Smooth muscle cell of bladder (primary cell): ENCODE measurements around the gene AGPAT4. TPM values are rescaled to one million over a fixed set of nuclear protein-coding genes. Genes with fewer than 3 reads are reported as not detected.

Experiments used
- total RNA-seq: library from RNA; depleted of rRNA; stranded (reverse); fragments of >200 nt; gene quantifications from 2 replicates; pipeline ENCODE4 v1.2.3, GENCODE V29; 2014

Gene AGPAT4, protein sequence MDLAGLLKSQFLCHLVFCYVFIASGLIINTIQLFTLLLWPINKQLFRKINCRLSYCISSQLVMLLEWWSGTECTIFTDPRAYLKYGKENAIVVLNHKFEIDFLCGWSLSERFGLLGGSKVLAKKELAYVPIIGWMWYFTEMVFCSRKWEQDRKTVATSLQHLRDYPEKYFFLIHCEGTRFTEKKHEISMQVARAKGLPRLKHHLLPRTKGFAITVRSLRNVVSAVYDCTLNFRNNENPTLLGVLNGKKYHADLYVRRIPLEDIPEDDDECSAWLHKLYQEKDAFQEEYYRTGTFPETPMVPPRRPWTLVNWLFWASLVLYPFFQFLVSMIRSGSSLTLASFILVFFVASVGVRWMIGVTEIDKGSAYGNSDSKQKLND
- total RNA-seq: 9.3 and 15.1 TPM in 2 replicates

DNA sequence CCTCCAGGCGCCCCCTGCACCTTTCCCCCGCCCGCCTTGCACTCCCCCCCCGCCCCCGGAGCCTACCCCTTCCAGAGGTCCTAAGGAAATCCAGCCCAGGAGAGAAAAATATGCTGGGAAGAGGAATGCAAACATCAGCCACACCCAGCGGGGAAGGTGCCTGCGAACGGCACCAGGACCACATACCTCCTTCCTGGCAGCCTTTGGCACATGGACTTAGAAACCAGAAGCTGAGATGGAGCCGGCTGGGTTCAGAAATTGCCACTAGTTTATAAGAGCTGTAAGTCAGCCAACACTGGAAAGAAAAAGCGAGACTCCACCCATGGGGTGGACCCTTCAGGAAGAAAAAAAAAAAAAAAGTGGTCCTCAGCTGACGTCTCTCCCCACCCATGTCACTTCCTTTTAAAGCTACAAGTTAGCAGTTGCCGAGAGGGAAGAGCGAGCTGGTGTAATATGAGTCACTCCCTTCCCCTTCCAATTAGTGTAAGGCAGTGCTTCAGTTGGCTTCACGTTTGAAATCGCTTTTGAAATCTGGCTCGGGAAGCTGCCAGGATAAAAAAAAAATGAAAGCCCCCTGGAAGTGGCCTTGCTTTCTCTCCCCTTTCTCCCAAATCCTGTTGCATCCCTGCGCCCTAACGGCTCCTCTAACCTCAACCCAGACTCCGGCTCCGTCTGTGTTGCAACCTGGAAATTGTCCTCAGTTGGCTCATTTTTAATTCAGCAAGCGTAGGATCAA lies at the start of gene AGPAT4:
AGPAT4 (minus strand) TSS at position 310 of the 736 bp plus-strand sequence. CDS start 41,848 bp downstream, outside the sequence.

